ENCODE data around the gene SAP30L.

The SAP30L gene, protein sequence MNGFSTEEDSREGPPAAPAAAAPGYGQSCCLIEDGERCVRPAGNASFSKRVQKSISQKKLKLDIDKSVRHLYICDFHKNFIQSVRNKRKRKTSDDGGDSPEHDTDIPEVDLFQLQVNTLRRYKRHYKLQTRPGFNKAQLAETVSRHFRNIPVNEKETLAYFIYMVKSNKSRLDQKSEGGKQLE

GRCh38 chr5:154445422-154446194 lies at the start of gene SAP30L:
Gene SAP30L, plus strand, starts transcription at chr5:154445997. Its CDS starts 608 bp downstream, at chr5:154446605.
- DNase-seq (ENCODE audit: extremely low read depth, low read depth): peak; percentile 84

GRCh38 chr5:154396128-154396527 lies 49.7 kb upstream of the SAP30L start:
- TF ChIP-seq CTCF (IDR thresholded peaks at IDR 0.05; ENCODE audit: low read depth, low read length): no peak

More at GRCh38 chr5:154445422-154446194, at the start of gene SAP30L:
- TF ChIP-seq CTCF (IDR thresholded peaks at IDR 0.05; ENCODE audit: low read depth, low read length): no peak

GRCh38 chr5:154397652-154398406 lies 48.0 kb upstream of the SAP30L start:
- no peak for DNase-seq (ENCODE audit: extremely low read depth, low read depth)
- no peak for TF ChIP-seq CTCF (IDR thresholded peaks at IDR 0.05; ENCODE audit: low read depth, low read length)

More at GRCh38 chr5:154396128-154396527, 49.7 kb upstream of the SAP30L start:
- DNase-seq (ENCODE audit: extremely low read depth, low read depth): no peak

DNA sequence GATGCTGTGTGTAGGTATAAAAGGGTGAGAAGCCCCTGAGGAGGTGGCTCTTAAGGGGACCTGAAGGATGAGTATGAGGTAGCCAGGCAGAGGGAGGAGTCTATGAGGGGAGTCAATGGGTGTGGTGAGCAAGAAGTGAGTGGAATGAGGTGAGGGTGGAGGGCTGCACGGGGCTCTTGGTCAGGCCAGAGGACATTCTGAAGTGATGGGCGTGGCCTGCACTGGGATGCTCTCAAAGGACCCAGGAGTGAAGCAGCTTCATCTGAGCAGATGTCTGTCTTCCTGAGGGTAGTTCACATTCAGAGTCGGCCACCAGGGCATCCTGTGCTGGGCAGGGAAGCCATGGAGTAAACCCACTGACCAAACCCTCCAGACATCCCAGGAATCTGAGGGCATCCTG lies 45.1 kb upstream of the SAP30L start:
- no peak for TF ChIP-seq CTCF (IDR thresholded peaks at IDR 0.05; ENCODE audit: low read depth, low read length)
- DNase-seq (ENCODE audit: extremely low read depth, low read depth): no peak

GRCh38 chr5:154401355-154401754 lies 44.4 kb upstream of the SAP30L start:
- no peak for DNase-seq (ENCODE audit: extremely low read depth, low read depth)
- no peak for TF ChIP-seq CTCF (IDR thresholded peaks at IDR 0.05; ENCODE audit: low read depth, low read length)

- TF ChIP-seq CTCF (IDR thresholded peaks at IDR 0.05; ENCODE audit: low read depth, low read length): no peak
- no peak for DNase-seq (ENCODE audit: extremely low read depth, low read depth)
Observed at GRCh38 chr5:154401931-154402330, 43.9 kb upstream of the SAP30L start.

DNA sequence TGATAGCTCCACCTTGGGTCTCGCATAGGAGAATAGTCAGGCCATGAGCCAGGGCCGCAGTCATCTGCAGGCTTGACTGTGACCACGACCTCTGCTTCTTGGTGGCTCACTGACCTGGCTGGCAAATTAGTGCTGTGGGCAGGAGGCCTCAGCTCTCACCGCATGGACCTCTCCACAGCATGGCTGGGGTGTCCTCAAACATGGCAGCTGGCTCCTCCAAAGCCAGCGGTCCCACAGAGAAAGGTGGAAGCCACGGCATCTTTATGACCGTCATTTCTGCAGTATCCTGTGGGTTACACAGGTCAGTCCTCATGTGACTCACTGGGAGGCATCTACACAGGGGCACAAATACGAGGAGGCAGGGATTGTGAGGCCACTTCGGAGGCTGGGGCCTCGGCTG lies 43.2 kb upstream of the SAP30L start:
- no peak for DNase-seq (ENCODE audit: extremely low read depth, low read depth)
- no peak for TF ChIP-seq CTCF (IDR thresholded peaks at IDR 0.05; ENCODE audit: low read depth, low read length)
